GM12801 (cell line): ENCODE measurements around the gene CELSR2.

Source experiments
- TF ChIP-seq, protein P1 (sequence below): IDR thresholded peaks from one replicate; pipeline ENCODE4 v1.5.1; 2011; ENCODE audit warnings: control low read depth; ENCODE audit not compliant: insufficient read length; ENCODE audit errors: extremely low read depth

CELSR2 gene

DNA sequence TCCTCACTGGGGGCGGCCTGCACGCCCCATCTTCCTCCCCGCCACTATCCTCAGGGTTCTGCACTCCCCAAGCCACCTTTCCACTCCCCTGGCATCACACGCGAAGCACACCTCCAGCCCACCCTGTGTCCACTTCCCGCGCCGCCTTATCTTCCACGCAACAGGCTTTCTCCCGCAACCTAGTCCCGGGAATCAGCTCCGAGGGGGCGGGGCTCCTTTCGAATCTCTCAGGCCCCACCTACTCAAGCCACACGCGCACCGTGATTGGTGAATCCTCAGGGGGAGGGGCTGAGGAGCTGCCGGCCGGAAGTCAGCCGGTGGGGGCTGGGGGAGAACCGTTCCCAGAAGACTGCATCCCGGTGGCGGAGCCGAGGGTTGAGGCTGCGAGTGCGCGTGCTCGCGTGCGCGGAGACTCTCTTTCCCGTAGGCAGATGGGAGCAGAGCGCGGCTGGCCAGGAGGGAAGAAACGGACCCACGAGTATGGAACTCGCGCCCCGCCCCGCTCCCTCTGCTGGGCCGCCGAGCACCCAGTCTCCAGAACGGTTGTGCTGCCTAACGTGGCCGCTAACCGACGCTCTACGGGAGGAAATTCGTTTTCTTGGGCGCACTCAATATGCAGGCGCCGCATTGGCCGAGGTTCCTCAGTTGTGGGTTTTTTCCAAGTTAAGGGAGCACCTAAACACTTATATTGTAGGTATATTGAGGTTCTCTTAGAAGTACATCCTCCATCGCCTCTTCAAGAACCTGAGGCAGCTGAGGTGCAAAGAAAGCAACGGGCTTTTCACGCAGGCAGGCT is 33.8 kb downstream of the CELSR2 start, which contains the start of gene PSRC1:
TSS of gene PSRC1 (minus strand) at position 194 of the 796 bp plus-strand sequence.
- TF ChIP-seq, protein P1, sequence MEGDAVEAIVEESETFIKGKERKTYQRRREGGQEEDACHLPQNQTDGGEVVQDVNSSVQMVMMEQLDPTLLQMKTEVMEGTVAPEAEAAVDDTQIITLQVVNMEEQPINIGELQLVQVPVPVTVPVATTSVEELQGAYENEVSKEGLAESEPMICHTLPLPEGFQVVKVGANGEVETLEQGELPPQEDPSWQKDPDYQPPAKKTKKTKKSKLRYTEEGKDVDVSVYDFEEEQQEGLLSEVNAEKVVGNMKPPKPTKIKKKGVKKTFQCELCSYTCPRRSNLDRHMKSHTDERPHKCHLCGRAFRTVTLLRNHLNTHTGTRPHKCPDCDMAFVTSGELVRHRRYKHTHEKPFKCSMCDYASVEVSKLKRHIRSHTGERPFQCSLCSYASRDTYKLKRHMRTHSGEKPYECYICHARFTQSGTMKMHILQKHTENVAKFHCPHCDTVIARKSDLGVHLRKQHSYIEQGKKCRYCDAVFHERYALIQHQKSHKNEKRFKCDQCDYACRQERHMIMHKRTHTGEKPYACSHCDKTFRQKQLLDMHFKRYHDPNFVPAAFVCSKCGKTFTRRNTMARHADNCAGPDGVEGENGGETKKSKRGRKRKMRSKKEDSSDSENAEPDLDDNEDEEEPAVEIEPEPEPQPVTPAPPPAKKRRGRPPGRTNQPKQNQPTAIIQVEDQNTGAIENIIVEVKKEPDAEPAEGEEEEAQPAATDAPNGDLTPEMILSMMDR, result no peak

- TF ChIP-seq, protein P1, result no peak
Measured at GRCh38 chr1:109283748-109284600, 34.6 kb downstream of the CELSR2 start.

- TF ChIP-seq, protein P1, result no peak
Measured at GRCh38 chr1:109290137-109290536, 40.8 kb downstream of the CELSR2 start.

DNA sequence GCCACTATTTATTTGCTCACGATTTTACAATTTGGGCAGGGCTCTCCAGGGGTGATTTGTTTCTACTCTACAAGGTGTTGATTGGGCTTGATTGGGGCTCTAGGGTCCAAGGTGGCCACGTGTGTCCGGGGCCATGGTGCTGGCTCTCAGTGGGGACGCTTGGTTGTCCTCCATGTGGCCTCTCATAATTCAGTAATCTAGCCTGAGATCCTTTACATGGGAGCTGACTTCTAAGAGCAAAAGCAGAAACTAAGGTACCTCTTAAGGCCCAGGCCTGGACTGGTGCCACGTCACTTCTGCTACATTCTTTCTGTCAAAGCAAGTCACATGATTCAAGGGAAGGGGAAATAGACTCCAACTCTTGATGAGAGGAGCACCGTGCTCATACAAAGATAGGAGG is 41.7 kb downstream of the CELSR2 start:
- TF ChIP-seq, protein P1, result no peak

DNA sequence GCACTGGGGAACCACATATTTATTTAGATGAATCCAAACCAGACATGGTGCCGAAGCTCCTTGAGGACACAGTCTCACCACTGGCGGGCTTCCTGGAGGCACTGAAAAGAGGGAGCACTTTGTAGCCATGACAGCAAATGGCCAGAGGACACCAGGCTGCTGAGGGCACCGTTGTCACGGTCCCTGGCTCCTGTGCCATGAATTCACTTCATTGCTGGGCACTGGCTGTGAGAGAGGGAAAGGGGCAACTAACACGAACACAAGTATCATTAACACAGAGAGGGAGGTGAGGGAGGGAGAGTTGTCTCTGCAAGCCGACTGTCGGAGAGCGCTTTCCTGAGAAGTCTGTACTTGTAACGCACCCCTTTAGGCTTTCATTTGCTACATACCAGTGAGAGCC is 43.0 kb downstream of the CELSR2 start:
- TF ChIP-seq, protein P1, result no peak

- TF ChIP-seq, protein P1, result no peak
Measured at GRCh38 chr1:109293026-109293425, 43.7 kb downstream of the CELSR2 start.

DNA sequence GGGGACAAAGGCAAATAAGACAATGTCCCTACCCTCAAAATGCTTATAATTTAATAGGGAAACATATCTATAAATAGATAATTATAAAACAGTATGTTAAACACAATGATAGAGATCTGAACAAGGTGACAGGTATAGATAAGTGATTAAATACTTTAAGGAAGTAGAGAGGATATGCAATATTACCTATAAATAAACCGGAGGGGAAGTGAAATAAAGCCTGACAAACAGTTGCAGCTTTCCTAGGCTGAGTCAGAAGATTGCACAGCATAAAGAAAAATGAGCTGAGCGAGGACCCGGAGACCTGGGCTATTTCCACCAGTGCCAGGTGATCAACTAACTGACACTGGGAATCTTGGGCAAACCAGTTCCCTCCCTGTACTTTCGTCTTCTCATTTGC is 45.1 kb downstream of the CELSR2 start:
- TF ChIP-seq, protein P1, result no peak
